Spinal cord (tissue), 10 donors: ENCODE results near the gene CENATAC. TPM values are rescaled to one million over a fixed set of nuclear protein-coding genes. Genes with fewer than 3 reads are reported as not detected.
A peak's percentile ranks its signal among the peaks of the same experiment; 100 is the strongest.

Experiments used
- DNase-seq, 6 donors: peaks; one replicate each; pipeline versions ENCODE4 v3.0.0 to v3.0.0-alpha.2; 2013 to 2015; ENCODE audit warnings: low spot score in 6 of 6, low read depth in 4 of 6
- H3K27ac ChIP-seq: one replicate; pipeline ENCODE4 v1.5.1; 2013; ENCODE audit warnings: low read depth, low read length, control low read depth
- H3K27me3 ChIP-seq: one replicate; pipeline ENCODE4 v1.6.1; 2013; ENCODE audit warnings: low read length; ENCODE audit not compliant: control insufficient read depth, insufficient read depth
- H3K36me3 ChIP-seq: one replicate; pipeline ENCODE4 v1.6.1; 2013; ENCODE audit warnings: low read length; ENCODE audit not compliant: control insufficient read depth, insufficient read depth
- H3K4me1 ChIP-seq: one replicate; pipeline ENCODE4 v1.6.1; 2013; ENCODE audit warnings: low read length; ENCODE audit not compliant: control insufficient read depth, insufficient read depth
- H3K4me3 ChIP-seq: one replicate; pipeline ENCODE4 v1.5.1; 2013; ENCODE audit warnings: low read depth, low read length, control low read depth
- H3K9me3 ChIP-seq: one replicate; pipeline ENCODE4 v1.6.1; 2013; ENCODE audit warnings: low read length; ENCODE audit not compliant: control insufficient read depth, insufficient read depth
- WGBS: methylation state at CpG from one replicate; pipeline ENCODE4 v1.1.5; 2013; ENCODE audit warnings: missing lambda C conversion rate; ENCODE audit not compliant: insufficient coverage; 5-methylcytosine and 5-hydroxymethylcytosine counted together
- polyA plus RNA-seq, 2 donors: library from polyadenylated mRNA; unstranded; fragments of 120-200 nt; gene quantifications; one replicate each; pipeline ENCODE4 v1.2.1, GENCODE V29; 2013; ENCODE audit not compliant: insufficient read length in 2 of 2
- total RNA-seq, 2 donors: library from RNA; depleted of rRNA in 1 of 2; stranded (reverse); fragments of 120-200 nt in 1 of 2; fragments of >200 nt in 1 of 2; gene quantifications; one replicate each; pipeline versions ENCODE4 v1.2.3 to v1.2.4, GENCODE V29; 2013 to 2014
- donor health status: healthy.

The CENATAC gene
- total and polyA plus RNA-seq, 4 donors, result 25.6 to 66.9 (median 35.5) TPM

DNA sequence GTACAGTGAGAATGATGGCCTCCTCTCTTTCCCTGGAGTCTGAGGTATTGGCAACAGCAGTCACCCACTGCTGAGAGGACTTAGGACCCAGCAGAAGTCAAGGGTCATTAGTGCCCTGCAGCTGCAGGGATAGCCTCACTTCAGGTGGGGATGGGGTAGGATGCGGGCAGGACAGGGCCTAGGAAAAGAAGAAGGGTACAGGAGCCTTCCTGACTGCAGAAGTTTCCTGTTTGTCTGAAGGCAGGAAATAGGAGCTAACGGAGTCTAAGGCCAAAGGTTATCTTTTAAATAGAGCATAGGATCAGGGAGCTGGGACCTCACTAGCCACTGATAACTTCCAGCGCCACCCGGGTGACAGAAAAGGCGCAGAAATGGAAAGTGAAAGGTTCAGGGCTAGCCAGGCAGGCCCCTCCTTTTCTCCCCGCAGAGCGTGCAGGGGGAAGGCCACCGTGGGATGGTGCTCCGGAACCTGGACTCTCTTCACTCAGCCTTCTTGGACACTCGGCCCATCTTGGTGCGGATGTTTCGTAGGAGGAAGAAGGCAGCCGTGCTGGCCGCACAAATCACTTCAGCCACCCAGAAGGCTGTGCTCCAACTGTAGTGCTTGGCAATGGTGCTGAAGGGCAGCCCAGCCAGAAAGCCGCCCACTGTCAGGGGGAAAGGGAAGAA is 26.6 kb downstream of the CENATAC start:
- Histone ChIP-seq H3K4me3 (no peak overlapping the region), H3K27me3 (no peaks in the 10 kb centered on the region), H3K36me3 (peaks cover 65% of the 10 kb centered on the region), H3K4me1 (peaks cover 22% of the 10 kb centered on the region), H3K9me3 (no peaks in the 10 kb centered on the region), H3K27ac (no peak overlapping the region)
- 83% methylated on average over 15 of the region's 15 CpGs for WGBS
- no peak for DNase-seq

DNA sequence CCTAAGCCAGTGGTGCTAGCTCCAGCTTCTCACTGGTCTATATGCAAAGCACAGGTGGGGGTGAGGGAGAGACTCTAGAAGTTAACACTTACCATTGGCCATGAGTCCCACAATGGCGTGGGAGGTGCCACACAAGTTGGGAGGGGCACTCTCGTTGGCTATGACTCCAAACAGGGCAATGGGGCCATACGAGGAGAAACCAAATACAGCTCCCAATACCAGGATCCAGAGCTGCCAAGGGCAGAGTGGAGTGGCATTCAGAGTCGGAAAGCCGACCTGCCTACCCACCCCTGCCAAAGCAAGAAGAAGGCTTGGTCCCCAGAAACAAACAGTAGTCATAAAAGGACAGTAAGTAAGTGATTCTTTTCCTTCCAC is 27.1 kb downstream of the CENATAC start:
- H3K27ac ChIP-seq, result no peak overlapping the region
- no peak overlapping the region for H3K4me3 ChIP-seq
- H3K36me3 ChIP-seq, result peaks cover 65% of the 10 kb centered on the region
- H3K27me3 ChIP-seq, result no peaks in the 10 kb centered on the region
- H3K9me3 ChIP-seq, result no peaks in the 10 kb centered on the region
- DNase-seq, result no peak
- 51% methylated on average over 3 of the region's 5 CpGs for WGBS
- H3K4me1 ChIP-seq, result peaks cover 24% of the 10 kb centered on the region

DNA sequence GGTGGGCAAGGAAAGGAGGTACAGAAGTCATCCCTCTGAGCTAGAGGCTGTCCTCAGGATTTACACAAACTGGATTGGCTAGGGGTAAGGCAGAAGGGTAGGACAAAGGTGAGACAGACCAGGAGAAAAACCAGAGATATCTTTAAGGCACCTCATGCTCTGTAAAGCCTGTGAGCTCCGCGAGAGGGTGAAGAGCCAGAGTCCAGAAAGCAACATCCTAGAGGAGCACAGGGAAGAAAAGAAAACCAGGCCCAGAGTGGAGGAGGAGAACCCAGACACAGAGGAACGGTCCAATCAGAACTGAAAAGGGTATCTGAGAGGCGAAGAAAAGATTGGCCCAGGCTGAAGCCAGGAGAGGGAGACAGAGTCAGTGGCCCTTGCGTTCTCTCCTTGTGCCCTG is 27.6 kb downstream of the CENATAC start:
- H3K4me1 ChIP-seq, result peaks cover 25% of the 10 kb centered on the region
- H3K4me3 ChIP-seq, result no peak overlapping the region
- H3K27ac ChIP-seq, result no peak overlapping the region
- H3K36me3 ChIP-seq, result peaks cover 64% of the 10 kb centered on the region
- no peaks in the 10 kb centered on the region for H3K9me3 ChIP-seq
- WGBS, result 85% methylated on average over 5 of the region's 5 CpGs
- DNase-seq, result no peak
- H3K27me3 ChIP-seq, result no peaks in the 10 kb centered on the region

DNA sequence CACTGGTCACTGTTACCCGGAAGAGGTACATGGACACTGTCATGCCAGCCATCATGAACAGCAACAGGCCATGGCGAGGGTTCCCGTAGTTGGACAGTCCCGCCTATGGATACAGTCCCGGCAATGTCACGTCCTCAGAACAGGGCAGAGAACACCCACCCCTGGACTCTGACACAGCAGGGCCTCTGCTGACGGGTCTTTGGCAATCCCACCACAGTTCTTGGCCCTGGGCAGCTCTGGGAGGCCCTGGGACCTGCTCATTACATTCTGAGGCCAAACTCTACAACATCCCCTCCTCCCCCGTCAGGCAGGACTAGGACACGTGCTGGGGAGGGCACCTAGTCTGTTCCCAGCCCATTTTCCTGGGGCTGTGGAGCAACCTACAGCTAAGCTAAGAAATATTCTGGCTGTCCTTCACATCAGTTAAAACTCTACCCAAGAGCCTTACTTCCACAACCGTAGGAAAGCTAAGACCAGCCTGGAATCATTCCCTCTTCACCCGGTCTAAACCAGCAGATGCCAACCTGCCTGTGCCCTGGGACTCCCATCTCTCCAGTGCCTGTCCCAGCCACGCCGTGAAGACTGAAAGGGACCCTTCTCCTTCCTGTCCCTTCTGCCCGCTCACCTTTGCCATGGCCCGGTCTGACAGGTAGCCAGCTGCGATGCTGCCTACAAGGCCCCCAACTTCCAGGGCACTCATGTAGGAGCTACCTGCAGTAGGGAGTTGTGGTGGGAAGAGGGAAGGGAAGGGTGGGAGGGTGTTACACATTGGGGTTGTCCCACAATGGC is 28.2 kb downstream of the CENATAC start:
- Histone ChIP-seq H3K4me1 (peaks cover 26% of the 10 kb centered on the region), H3K27me3 (no peaks in the 10 kb centered on the region), H3K27ac (no peak overlapping the region), H3K9me3 (no peaks in the 10 kb centered on the region), H3K36me3 (peaks cover 60% of the 10 kb centered on the region), H3K4me3 (no peak overlapping the region)
- WGBS, result 89% methylated on average over 15 of the region's 16 CpGs
- DNase-seq, result no peak

DNA sequence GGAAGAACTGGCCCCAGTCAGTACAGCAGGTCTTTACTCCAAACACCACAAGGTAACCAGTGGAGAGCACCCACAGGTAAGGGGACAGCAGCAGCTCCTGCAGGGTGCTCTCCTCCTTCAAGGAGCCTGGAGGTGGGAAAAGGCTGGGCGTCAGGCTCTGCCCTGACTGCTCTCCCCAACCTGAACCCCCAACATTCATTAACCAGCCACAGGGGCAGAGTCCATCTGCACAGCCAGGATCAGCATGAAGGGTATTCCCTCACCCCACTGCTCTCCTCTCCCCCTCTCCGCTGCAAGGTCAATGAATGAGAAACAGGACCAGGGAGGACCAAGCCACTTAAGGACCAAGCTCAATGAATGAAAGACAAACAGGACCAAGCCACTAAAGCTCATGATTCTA is 29.0 kb downstream of the CENATAC start:
- Histone ChIP-seq H3K9me3 (no peaks in the 10 kb centered on the region), H3K27ac (no peak overlapping the region), H3K27me3 (no peaks in the 10 kb centered on the region), H3K36me3 (peaks cover 56% of the 10 kb centered on the region), H3K4me3 (no peak overlapping the region), H3K4me1 (peaks cover 29% of the 10 kb centered on the region)
- no peak for DNase-seq
- no CpG with 5 or more reads among the region's 2 CpGs for WGBS

DNA sequence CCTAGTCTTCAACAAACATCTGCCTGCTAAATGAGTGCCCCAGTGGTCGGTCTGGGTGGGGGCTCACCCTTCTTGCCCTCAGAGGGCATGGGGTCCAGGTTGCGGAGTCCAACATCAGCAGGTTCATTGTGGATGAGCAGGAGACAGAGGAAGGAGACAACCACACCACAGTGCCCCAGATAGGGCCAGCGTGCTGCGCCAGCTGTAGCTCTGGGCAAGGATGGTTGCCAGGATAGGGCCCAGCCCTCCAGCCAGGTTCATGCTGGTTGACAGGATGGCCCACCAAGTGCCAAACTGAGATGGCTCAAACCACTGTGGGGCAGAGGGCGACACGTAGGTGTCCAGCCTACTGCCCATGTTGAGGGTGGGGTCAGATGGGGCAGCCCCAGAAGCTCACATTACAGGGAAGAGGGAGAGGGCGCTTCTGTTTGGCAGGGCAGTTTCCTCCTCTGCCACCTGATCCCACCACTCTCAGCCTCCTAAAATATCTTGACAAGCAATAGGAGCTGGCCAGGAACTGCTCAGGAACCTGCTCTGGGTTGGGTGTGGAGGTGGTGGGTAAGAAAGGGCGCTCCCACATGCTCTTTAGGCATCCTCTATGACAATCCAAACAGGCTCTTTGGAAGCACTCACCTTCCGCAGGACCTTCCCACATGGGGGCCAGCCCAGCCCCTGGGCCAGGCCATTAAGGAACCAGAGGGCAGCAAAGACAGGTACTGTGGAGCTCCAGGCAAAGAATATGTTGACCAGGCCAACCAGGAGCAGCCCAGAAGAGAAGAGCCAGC is 29.8 kb downstream of the CENATAC start:
- no peaks in the 10 kb centered on the region for H3K27me3 ChIP-seq
- peaks cover 29% of the 10 kb centered on the region for H3K4me1 ChIP-seq
- H3K9me3 ChIP-seq, result no peaks in the 10 kb centered on the region
- H3K36me3 ChIP-seq, result peaks cover 49% of the 10 kb centered on the region
- no peak overlapping the region for H3K27ac ChIP-seq
- DNase-seq, result no peak
- no peak overlapping the region for H3K4me3 ChIP-seq
- 96% methylated on average over 6 of the region's 9 CpGs for WGBS

DNA sequence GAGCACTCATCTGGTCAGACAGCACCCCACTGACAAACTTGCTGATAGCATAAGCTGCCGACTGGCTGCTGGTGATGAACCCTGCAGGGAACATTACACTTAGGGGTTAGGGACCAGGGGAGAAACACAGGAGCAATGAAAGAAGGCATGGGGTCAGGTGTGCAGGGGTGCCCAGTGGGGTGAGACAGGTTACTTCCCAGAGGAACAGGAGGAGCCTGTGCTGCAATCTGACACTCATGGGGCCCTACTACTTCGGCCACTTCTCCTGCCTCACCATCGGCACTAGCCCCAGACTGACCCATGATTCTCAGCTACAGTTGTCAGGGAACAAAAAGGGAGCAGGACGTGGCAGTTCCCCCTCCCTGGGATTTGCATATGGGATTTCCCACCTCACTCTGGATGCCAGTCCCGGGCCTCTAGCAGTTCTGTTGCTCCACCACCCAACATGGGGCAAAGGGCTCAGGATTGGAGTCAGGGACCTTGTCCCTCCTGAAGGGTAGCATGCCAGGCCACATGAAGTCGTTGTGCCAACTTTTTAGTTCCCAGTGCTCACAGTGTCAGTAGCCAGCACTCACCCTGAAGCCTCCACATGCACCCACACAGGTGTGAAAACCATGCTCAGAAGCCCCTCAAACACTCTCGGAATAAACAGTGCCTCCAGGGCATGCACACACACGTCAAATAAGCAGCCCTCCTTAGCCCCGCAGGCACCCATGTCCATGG is 30.6 kb downstream of the CENATAC start:
- 81% methylated on average over 8 of the region's 9 CpGs for WGBS
- Histone ChIP-seq H3K27ac (no peak overlapping the region), H3K9me3 (no peaks in the 10 kb centered on the region), H3K4me3 (no peak overlapping the region), H3K27me3 (no peaks in the 10 kb centered on the region), H3K4me1 (peaks cover 29% of the 10 kb centered on the region), H3K36me3 (peaks cover 44% of the 10 kb centered on the region)
- no peak for DNase-seq

DNA sequence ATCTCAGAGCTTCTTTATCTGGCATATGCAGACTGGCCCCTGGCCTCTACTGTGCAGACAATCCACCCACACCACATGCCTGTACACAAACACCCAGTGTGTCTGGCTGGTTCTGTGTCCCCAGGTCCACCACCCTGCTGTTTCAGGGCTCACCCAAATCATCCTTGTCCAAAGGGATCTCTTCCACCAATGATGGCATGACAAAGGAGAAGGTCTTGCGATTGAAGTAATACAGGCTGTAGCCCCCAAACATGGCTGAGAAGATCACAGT is 31.1 kb downstream of the CENATAC start:
- WGBS, result 56% methylated on average over 1 of the region's 1 CpG
- Histone ChIP-seq H3K27ac (peak overlapping the region; percentile 25), H3K4me1 (peaks cover 29% of the 10 kb centered on the region), H3K27me3 (no peaks in the 10 kb centered on the region), H3K9me3 (no peaks in the 10 kb centered on the region), H3K36me3 (peaks cover 44% of the 10 kb centered on the region), H3K4me3 (peak overlapping the region; percentile 9)
- DNase-seq, result no peak

DNA sequence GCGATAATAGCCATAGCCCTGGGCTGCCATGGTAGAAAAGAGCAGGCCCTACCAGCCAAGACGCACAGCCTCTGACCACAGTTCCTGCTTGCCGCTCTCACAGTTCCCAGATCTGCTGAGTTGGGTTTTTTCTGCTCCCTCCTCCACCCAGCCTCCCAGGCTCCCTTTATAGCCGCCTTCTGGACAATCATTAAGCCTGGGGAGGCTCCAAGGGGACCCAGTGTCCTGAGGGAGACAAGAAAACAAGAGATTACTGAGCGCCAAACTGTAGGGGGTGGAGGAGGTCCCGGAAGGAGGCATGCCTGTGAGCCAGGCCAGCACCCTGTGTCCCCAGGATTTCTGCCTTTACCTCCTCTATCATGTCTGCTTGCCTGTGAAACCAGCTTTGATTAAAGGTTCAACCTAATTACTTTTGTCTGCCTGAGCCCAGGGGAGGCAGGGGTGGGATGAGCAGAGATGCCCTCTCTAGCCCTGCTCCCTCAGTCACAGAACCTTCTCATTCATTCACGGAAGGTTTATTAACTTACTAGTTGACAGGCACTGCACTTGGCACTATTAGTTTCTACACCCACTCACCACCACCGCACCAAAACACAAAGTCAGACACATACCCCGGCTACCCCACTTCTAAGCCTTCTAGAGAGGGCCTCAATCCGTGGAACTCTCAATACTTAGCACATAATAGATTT is 31.5 kb downstream of the CENATAC start:
- H3K4me3 ChIP-seq, result peak overlapping the region; percentile 87
- peaks cover 29% of the 10 kb centered on the region for H3K4me1 ChIP-seq
- 36% methylated on average over 9 of the region's 10 CpGs for WGBS
- H3K27me3 ChIP-seq, result no peaks in the 10 kb centered on the region
- peaks cover 41% of the 10 kb centered on the region for H3K36me3 ChIP-seq
- H3K9me3 ChIP-seq, result no peaks in the 10 kb centered on the region
- peak overlapping the region; percentile 25 for H3K27ac ChIP-seq
- peak in 2 of 6 donors; percentile 22 to 27 for DNase-seq
